Medulla oblongata (tissue), 1 donor: Measurements from ENCODE around the gene TMEM72.

Source experiments
- DNase-seq: peaks from one replicate; pipeline ENCODE4 v3.0.0-alpha.2; 2015; ENCODE audit errors: extremely low spot score

Gene TMEM72

GRCh38 chr10:44954042-44954441 lies 42.9 kb downstream of the TMEM72 start:
- DNase-seq: no peak

- no peak for DNase-seq
Observed at GRCh38 chr10:44954962-44955361, 43.8 kb downstream of the TMEM72 start.

- no peak for DNase-seq
Observed at GRCh38 chr10:44955413-44956070, 44.4 kb downstream of the TMEM72 start.

GRCh38 chr10:44956226-44956625 lies 45.1 kb downstream of the TMEM72 start:
- DNase-seq: no peak

GRCh38 chr10:44956717-44957706 lies 45.9 kb downstream of the TMEM72 start:
- no peak for DNase-seq

GRCh38 chr10:44958196-44958897 lies 47.2 kb downstream of the TMEM72 start:
- peak; percentile 34 for DNase-seq

GRCh38 chr10:44958898-44959246 lies 47.7 kb downstream of the TMEM72 start:
- no peak for DNase-seq

- peak; percentile 94 for DNase-seq
Observed at GRCh38 chr10:44959247-44960087, 48.3 kb downstream of the TMEM72 start, which contains the start of gene RASSF4. Gene RASSF4 (plus strand): TSS chr10:44959802. CDS start chr10:44970203, 10,401 bp downstream.

- DNase-seq: peak; percentile 35
Observed at GRCh38 chr10:44960088-44960460, 48.9 kb downstream of the TMEM72 start.

GRCh38 chr10:44960482-44961229 lies 49.5 kb downstream of the TMEM72 start:
- peak; percentile 50 for DNase-seq

- no peak for DNase-seq
Observed at GRCh38 chr10:44961230-44961571, 50.1 kb downstream of the TMEM72 start.

- peak; percentile 49 for DNase-seq
Observed at GRCh38 chr10:44961931-44962750, 51.0 kb downstream of the TMEM72 start.

GRCh38 chr10:44962870-44963738 lies 52.0 kb downstream of the TMEM72 start:
- DNase-seq: peak; percentile 68

- DNase-seq: peak; percentile 97
Observed at GRCh38 chr10:44963772-44964633, 52.9 kb downstream of the TMEM72 start.

GRCh38 chr10:44965104-44965503 lies 54.0 kb downstream of the TMEM72 start:
- peak; percentile 15 for DNase-seq

- DNase-seq: peak; percentile 23
Observed at GRCh38 chr10:44965651-44966097, 54.5 kb downstream of the TMEM72 start.

- no peak for DNase-seq
Observed at GRCh38 chr10:44966129-44966815, 55.1 kb downstream of the TMEM72 start.
